AG10803 (cell line): Measurements from ENCODE around the gene PAK1IP1.
"Not testable (repeated sequence)": the region's sequence is repeated elsewhere in the genome, so short reads cannot be mapped to it uniquely, and the experiment has no call there.

Source experiments
- DNase-seq: peaks from one replicate; pipeline ENCODE4 v3.0.0; 2010; ENCODE audit warnings: low read depth
- H3K4me3 ChIP-seq: 2 replicates; pipeline ENCODE4 v1.5.1; 2011; ENCODE audit warnings: mild to moderate bottlenecking, low read length, control low read depth
- TF ChIP-seq, protein P1 (sequence below): conservative IDR thresholded peaks from 2 replicates; pipeline ENCODE4 v1.5.1; 2011; ENCODE audit warnings: mild to moderate bottlenecking, low read length, control low read depth, inconsistent platforms

The PAK1IP1 gene

DNA sequence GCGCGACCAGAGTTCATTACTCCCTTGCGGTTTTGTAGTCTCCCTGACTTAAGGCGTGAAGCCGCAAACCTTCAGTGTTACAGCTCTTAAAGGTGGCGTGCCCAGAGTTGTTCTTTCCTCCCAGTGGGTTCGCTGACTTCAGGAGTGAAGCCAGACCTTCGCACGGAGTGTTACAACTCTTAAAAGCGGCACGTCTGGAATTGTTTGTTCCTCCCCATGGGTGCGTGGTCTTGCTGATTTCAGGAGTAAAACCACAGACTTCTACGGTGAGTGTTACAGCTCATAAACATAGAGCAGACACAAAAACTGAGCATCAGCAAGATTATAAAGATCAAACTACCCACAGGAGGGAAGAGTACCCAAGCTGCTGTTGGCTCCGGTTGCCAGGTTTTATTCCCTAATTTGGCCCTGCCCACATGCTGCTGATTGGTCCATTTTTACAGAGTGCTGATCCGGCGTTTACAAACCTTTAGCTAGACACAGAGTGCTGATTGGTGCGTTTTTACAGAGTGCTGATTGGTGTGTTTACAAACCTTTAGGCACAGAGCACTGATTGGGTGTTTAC, 38.5 kb downstream of the PAK1IP1 start:
- DNase-seq = no peak
- H3K4me3 ChIP-seq = no peak overlapping the region

DNA sequence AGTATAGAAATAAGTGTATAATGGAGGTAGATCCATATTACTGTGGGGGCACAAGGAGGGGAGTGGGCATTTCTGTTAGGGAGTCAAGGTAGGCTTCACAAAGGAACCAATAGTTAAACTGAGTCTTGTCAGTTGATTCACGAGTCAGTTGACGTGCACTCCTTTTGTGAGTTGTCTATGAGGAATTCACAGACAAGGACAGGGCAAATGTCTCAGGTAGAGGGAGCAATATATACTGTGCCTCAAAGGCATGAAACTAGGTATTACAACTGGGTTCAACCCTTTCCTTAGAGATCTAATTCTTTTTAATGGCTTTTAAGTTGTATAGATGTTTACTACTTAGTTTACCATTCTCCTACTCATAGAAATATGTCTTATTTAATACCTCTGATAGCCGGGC, 39.1 kb downstream of the PAK1IP1 start:
- no peak for DNase-seq
- no peak overlapping the region for H3K4me3 ChIP-seq
- TF ChIP-seq, protein P1, sequence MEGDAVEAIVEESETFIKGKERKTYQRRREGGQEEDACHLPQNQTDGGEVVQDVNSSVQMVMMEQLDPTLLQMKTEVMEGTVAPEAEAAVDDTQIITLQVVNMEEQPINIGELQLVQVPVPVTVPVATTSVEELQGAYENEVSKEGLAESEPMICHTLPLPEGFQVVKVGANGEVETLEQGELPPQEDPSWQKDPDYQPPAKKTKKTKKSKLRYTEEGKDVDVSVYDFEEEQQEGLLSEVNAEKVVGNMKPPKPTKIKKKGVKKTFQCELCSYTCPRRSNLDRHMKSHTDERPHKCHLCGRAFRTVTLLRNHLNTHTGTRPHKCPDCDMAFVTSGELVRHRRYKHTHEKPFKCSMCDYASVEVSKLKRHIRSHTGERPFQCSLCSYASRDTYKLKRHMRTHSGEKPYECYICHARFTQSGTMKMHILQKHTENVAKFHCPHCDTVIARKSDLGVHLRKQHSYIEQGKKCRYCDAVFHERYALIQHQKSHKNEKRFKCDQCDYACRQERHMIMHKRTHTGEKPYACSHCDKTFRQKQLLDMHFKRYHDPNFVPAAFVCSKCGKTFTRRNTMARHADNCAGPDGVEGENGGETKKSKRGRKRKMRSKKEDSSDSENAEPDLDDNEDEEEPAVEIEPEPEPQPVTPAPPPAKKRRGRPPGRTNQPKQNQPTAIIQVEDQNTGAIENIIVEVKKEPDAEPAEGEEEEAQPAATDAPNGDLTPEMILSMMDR = no peak

More for the DNA sequence above, 38.5 kb downstream of the PAK1IP1 start:
- TF ChIP-seq, protein P1 = no peak

DNA sequence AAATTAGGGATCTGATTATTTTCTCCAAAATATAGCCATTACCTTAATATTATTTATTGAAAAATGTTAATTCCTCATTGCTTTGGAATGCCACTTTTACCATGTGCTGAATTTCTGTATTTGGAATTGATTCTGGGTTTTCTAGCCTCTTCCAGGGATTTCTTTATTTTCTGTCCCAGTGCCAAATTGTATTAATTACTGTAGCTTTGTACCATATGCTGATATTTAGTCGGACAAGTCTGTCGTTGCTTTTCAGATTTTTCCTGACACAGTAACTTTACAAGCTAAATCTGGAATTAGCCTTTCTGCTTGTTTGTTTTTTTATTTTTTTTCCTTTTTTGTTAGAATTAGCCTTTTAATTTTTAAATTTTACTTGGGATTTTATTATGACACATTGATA, 42.0 kb downstream of the PAK1IP1 start:
- TF ChIP-seq, protein P1 = no peak
- H3K4me3 ChIP-seq = no peak overlapping the region
- DNase-seq = no peak

DNA sequence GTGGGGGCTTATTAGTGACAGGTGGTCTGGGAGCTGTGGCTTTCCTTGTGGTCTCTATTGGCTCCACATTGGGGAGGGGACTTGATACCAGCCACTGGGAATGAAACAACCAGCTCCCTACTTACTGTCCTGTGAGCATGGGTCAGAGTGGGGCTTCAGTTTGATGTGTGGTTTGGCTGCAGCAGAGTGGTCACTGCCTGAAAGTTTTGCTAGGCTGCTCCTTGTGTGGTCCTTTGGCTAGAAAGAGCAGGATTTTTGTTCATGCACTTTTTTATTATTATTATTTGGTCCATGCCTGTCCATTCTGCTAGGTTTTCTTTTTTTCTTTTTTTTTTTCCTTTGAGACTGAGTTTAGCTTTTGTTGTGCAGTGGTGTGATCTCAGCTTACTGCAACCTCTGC, 45.3 kb downstream of the PAK1IP1 start:
- no peak for DNase-seq
- TF ChIP-seq, protein P1 = no peak
- no peak overlapping the region for H3K4me3 ChIP-seq

DNA sequence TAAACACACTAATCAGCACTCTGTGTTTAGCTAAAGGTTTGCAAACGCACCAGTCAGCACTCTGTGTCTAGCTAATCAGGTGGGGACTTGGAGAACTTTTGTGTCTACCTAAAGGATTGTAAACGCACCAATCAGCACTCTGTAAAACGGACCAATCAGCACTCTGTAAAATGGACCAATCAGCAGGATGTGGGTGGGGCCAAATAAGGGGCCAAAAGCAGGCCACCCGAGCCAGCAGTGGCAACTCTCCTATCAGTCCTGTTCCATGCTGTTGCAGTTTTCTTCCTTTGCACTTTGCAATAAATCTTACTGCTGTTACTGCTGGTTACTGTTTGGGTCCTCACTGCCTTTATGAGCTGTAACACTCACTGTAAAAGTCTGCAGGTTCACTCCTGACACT, 46.9 kb downstream of the PAK1IP1 start:
- not testable (repeated sequence) for H3K4me3 ChIP-seq, DNase-seq

DNA sequence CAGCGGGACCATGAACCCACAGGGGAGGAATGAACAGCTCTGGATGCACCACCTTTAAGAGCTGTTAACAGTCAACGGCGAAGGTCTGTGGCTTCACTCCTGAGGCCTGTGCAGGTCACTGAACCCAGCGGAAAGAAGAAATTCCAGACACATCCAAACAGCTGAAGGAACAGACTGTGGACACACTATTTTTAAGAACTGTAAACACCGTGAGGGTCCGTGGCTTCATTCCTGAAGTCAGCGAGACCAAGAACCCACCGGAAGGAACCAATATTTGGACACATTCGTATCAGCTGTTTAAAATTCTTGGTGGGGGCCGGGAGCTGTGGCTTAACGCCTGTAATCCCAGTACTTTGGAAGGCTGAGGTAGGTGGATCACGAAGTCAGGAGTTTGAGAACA, 47.5 kb downstream of the PAK1IP1 start:
- H3K4me3 ChIP-seq = no peak overlapping the region
- DNase-seq = no peak
- TF ChIP-seq, protein P1 = no peak

DNA sequence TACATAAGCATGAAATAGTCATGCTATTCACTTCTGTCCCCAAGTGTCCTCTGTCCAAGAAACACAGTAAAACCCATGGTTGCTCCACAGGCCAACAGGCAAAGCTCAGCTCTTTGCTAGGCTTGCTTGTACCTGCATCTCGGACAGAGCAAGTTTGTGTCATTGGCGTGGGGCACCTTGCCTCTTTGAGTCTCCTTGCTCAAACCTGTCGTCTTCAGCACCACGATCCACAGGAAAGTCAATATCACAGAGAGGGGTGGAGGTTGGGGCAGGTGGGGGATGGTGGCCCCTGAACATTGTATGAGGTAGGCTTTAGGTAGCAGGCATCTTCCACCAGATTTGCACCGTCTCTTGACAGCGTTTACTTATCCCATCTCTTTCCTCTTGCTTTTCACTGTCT, 48.7 kb downstream of the PAK1IP1 start:
- H3K4me3 ChIP-seq = no peak overlapping the region
- TF ChIP-seq, protein P1 = no peak

DNA sequence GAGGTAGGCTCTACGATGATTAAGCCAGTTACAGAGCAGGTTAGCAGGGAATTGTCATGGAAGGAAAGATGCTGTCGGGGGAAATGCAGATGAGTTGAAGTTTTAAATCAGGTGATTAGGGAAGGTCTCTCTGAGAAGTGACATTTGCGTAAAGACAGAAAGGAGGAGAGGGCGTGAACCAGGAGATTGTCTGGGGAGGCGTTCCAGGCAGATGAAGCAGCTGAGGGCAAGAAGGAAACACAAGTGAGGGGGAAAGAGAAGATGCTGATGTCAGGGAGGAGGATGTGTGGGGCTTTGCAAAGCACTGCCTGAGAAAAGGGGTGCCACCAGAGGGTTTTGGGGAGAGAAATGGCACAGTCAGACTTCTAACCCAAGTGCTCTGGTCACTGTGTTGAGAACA, 50.3 kb downstream of the PAK1IP1 start:
- no peak overlapping the region for H3K4me3 ChIP-seq
- TF ChIP-seq, protein P1 = no peak
- no peak for DNase-seq

More for the DNA sequence above, 48.7 kb downstream of the PAK1IP1 start:
- DNase-seq = no peak
